ENCODE measurements around the gene P4HA2. TPM values are rescaled to one million over a fixed set of nuclear protein-coding genes. Genes with fewer than 3 reads are reported as not detected.

The P4HA2 gene
- total RNA-seq, 2 experiments from 2014 or later = 0.32 to 7.2 TPM

DNA sequence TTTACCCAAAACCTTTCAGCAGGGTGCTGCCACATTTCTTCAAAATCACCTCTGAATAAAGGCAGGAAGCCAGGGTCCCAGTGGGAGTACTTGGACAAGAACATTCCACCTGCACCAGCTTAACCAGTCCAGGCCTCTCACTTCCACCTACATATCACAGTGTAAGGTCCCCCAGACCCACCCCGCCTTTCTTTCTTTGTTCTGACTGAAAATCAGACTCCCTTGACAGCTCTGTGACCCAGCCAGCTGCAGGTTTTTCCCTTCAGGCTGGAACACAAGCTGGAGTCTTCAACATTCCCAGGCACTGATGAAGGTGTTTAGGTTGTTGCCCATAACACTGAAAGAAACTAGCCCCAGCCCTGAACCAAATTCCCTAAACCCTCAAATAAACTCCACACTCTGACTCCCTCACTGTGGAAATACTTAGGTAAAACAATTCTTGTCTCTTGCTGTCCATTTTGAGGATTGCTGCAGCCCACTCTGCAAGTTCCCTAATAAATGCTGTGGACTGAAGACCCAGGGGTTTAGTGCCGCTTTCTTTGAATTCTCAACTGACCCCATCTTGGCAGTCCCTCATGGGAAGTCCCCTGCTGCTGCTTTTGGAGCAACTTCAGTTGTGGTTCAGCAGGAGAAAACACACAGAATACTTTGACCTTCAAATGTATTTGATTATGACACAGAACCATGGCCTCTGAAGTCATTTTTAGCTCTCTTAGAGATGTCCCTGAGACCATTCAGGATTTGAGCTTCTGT, 24.8 kb downstream of the P4HA2 start:
- Histone ChIP-seq H3K79me2 (ENCODE audit: insufficient read depth, low read depth, low read length) (no peaks in the 10 kb centered on the region), H3K4me1 (ENCODE audit: insufficient read depth, low read length, poor library complexity, severe bottlenecking) (peaks cover 92% of the 10 kb centered on the region), H3K27ac (ENCODE audit: low read depth, low read length, poor library complexity, severe bottlenecking) (peak overlapping the region; percentile 91), H3K9me2 (ENCODE audit: insufficient read depth, low read length) (no peaks in the 10 kb centered on the region), H3K9me3 (ENCODE audit: low read length) (no peaks in the 10 kb centered on the region), H2AFZ (ENCODE audit: low read length) (peak overlapping the region; percentile 6; the same call in 1 of the 2 replicates), H3K36me3 (ENCODE audit: insufficient read depth, low read length) (no peaks in the 10 kb centered on the region), H4K20me1 (ENCODE audit: insufficient read depth, low read length) (no peaks in the 10 kb centered on the region), H3K4me2 (ENCODE audit: low read length) (peak overlapping the region; percentile 51), H3K4me3 (ENCODE audit: low read depth, low read length, poor library complexity, severe bottlenecking) (peak overlapping the region; percentile 2)
- ChIA-PET POLR2A (interaction anchor here (0.6 to 2.8 kb wide), 5 partner anchors 9 to 932 kb away, joined by 3 to 10 read pairs (median 4); no protein-coding TSS in a partner anchor), CTCF (ENCODE audit: unreplicated experiment) (interaction anchor here (1.0 to 1.1 kb wide), 2 partner anchors 8 to 35 kb away, joined by 3 to 4 read pairs; no protein-coding TSS in a partner anchor)
- intact Hi-C loops (cut with micrococcal nuclease; ENCODE audit: unreplicated experiment) = loop anchor here (10.0 kb wide), 1 partner anchor 292 kb away; the partner anchor contains the start of gene IRF1
- TF ChIP-seq, protein P1, sequence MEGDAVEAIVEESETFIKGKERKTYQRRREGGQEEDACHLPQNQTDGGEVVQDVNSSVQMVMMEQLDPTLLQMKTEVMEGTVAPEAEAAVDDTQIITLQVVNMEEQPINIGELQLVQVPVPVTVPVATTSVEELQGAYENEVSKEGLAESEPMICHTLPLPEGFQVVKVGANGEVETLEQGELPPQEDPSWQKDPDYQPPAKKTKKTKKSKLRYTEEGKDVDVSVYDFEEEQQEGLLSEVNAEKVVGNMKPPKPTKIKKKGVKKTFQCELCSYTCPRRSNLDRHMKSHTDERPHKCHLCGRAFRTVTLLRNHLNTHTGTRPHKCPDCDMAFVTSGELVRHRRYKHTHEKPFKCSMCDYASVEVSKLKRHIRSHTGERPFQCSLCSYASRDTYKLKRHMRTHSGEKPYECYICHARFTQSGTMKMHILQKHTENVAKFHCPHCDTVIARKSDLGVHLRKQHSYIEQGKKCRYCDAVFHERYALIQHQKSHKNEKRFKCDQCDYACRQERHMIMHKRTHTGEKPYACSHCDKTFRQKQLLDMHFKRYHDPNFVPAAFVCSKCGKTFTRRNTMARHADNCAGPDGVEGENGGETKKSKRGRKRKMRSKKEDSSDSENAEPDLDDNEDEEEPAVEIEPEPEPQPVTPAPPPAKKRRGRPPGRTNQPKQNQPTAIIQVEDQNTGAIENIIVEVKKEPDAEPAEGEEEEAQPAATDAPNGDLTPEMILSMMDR (conservative IDR thresholded peaks at IDR 0.05; ENCODE audit: low read length) = no peak
- TF ChIP-seq EZH2phosphoT487 (IDR thresholded peaks at IDR 0.05; ENCODE audit: borderline replicate concordance, low read depth, low read length) = no peak
- no TSS peak for BruUV-seq (replicated peaks)
- DNase-seq (ENCODE audit: low spot score) = peak; percentile 58

DNA sequence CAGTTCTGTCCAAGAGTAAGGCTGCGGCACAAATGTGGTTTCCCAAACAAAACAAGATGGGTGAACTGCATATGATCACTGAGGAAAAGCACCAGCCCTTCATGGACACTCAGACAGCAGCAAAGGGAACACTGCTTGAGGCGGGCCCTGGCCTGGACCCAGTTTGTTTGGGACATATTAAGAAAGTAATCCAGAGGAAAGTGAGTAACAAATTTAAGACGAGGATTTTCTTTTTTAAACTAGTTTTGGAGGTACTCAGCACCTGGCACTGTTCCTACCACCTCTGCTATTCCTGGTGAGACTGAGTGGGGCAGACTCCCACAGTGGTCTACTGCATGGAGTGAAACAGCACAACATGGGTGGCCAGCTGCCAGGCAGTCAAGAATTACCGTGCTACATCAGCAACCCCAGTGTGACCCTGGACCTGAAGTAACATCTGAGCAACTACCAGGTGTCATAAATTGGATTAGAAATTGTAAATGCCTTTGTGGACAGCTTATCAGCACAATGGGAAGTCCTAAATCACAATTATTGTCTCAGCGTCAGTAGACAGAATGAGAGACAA, 28.5 kb downstream of the P4HA2 start:
- no peak for DNase-seq (ENCODE audit: low spot score)
- no peaks in the 10 kb centered on the region for H3K79me2 ChIP-seq (ENCODE audit: insufficient read depth, low read depth, low read length)
- CTCF ChIA-PET (ENCODE audit: unreplicated experiment) = no interaction called here
- H3K4me1 ChIP-seq (ENCODE audit: insufficient read depth, low read length, poor library complexity, severe bottlenecking) = peaks cover 62% of the 10 kb centered on the region
- no peaks in the 10 kb centered on the region for H3K36me3 ChIP-seq (ENCODE audit: insufficient read depth, low read length)
- POLR2A ChIA-PET = interaction anchor here (0.8 kb wide), 1 partner anchor 403 kb away, joined by 3 read pairs; no protein-coding TSS in a partner anchor
- no peak overlapping the region for H3K4me3 ChIP-seq (ENCODE audit: low read depth, low read length, poor library complexity, severe bottlenecking)
- H3K9me3 ChIP-seq (ENCODE audit: low read length) = no peaks in the 10 kb centered on the region
- no TSS peak for BruUV-seq (replicated peaks)
- no peak overlapping the region for H3K4me2 ChIP-seq (ENCODE audit: low read length)
- H3K9me2 ChIP-seq (ENCODE audit: insufficient read depth, low read length) = no peaks in the 10 kb centered on the region
- H2AFZ ChIP-seq (ENCODE audit: low read length) = no peak overlapping the region; the same call in 1 of the 2 replicates
- no peak for TF ChIP-seq EZH2phosphoT487 (IDR thresholded peaks at IDR 0.05; ENCODE audit: borderline replicate concordance, low read depth, low read length)
- TF ChIP-seq, protein P1 (conservative IDR thresholded peaks at IDR 0.05; ENCODE audit: low read length) = no peak
- intact Hi-C loops (cut with micrococcal nuclease; ENCODE audit: unreplicated experiment) = no loop called here
- no peak overlapping the region for H3K27ac ChIP-seq (ENCODE audit: low read depth, low read length, poor library complexity, severe bottlenecking)
- H4K20me1 ChIP-seq (ENCODE audit: insufficient read depth, low read length) = no peaks in the 10 kb centered on the region
